NCI-H2196 (cell line): ENCODE measurements around the gene ATP6V0C.

ENCODE experiments used
- DNase-seq: peaks from one replicate; lab custom pipeline; 2025; ENCODE audit not compliant: unreplicated experiment; lab: John Stamatoyannopoulos, UW

ATP6V0C gene

DNA sequence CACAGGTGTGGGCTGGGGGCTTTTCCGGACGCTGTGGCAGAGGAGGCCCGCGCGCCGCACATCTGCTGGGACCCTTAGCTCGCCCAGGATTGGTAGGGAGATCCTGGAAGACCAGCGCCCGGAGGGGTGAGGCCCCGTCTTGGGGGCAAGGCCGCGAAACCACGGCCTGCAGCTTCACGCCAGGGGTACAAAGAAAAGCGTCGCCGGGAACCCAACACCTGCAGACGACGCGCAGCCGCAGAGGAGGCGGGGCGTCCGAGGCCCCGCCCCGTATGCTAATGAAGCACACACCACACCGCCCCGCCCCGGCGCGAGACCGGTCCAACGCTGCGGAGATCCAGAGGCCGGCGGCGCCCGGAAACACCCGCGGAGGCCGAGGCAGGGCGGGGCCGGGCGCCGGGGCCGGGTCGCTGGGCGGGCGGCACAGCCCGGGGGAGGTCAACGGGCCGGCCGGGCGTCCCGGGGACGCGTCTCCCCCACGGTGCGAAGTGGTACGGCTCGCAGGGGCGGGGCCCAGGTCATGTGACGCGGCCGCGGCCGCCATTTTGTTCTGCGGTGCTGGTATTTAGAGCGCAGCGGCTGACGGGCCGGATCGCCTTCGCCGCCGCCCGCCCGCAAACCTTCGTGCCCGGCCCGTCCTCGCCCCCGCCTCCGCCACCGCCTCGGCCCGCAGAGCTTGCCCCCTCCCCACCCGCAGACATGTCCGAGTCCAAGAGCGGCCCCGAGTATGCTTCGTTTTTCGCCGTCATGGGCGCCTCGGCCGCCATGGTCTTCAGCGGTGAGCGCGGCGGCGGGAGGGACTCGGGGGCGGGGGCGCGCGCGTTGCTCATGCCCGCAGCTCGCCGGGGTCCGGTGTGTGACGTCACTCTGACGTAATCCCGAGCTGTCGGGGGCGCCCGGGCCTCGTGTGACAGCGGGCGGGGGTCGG lies at the start of gene ATP6V0C:
Gene ATP6V0C (plus strand): TSS at position 548 of the 928 bp plus-strand sequence. CDS start 152 bp downstream, at position 700.
- DNase-seq, result peak; percentile 94

GRCh38 chr16:2464333-2464732 lies 49.4 kb upstream of the ATP6V0C start:
- DNase-seq, result no peak

GRCh38 chr16:2465653-2466415 lies 47.9 kb upstream of the ATP6V0C start:
- DNase-seq, result no peak

DNA sequence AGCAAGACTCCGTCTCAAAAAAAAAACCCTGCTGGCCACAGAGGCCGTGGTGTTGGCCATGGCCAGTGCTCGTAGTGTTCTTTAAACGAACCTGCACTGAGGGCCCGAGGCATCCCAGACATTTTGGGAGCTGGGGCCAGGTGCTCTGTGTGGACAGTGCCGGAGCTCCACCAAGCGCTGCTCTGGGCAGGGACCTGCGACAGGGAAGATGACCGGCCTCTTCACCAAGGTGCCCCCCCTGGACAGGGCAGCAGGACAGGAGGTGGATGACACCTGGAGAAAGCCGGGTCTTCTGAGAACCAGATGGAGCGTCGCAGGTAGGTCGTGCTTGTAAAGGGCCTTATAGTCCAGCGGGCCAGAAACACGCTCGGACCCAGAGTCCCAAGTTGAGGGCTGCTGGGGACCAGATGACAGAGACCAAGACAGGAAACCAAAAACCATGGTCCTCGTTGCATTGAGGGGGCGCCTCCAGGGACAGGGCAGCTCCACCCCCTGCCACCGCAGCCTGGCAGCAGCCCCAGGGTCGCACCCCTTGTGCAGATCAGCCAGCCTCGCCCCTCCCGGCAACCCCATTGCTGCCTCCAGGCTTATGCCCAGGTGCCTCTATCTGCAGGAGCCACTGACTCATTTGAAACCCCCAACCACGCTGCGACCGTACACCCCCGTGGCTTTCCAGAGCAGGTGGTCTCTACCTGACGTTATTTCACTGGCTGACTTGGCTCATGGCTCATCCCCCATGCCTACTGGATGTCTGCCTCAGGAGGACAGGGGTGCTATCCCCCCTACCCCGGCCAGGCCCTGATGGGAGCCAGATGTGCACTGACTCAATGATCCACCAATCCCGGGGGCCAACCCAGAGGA lies 46.9 kb upstream of the ATP6V0C start:
- DNase-seq, result no peak

DNA sequence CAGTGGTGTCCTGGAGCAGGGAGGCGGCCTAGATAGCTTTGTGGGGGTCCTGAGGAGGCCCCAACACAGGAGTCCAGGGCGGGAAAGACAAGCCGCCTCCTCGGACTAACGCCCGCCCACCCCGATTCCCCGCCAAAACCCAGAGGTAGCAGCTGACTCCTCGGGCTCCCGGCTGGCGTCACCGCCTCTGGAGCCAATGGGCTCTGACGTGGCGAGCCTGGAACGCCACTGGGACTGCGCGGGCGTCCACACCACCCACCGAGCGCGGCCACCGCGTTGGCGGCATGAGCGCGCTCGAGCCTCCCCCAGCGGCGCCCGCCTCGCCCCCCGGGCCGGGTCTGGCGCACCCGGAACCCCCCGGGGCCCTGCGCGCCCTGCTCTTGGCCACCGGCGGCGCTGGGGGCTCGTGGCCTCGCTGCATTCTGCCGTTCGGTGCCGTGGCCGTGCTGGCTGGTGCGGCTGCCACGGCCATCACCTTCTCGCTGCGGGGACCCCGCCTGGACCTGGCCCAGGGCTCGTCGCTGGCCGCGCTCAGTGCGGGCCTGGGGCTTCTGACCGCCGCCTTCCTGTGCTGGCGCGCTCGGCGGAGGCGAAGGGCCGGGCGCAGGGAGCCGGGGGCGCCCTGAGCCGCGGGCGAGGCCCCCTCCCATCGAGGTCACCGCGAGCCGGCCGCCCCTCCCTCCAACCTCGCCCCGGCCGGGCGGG lies 46.1 kb upstream of the ATP6V0C start:
- peak; percentile 94 for DNase-seq

GRCh38 chr16:2468233-2468724 lies 45.5 kb upstream of the ATP6V0C start:
- peak; percentile 63 for DNase-seq

DNA sequence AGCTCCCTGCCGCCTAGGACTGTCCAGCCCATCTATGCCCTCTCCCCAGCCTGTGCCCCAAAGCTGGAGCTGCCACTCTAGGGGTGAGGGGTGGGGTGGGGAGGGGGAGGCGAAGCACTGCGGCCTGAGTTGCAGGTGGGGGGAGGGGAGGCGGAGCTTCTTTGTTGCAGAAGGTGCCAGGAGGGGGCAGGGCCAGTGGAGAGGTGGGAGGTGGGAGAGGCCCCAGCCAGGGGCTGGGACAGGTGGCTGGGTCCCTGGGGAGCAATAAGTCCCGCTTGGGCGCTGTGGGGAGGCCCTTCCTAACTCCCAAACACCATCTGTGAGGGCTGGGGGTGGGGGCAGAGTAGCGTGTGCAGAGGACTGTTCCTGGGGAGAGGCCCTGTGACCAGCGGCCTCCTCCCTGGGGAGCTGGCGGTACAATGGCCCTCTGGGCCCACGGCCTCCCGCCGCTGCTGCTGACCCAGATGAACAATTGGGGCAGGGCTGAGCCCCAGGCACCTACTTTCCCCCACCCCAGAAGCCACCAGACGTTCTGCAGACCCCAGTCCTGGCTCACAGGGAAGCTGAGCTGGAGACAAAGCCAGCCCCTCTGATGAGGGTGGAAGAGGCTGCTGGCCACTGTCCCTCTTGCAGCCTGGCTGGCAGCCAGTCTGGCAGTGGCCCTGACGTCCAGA lies 44.9 kb upstream of the ATP6V0C start:
- peak; percentile 81 for DNase-seq

DNA sequence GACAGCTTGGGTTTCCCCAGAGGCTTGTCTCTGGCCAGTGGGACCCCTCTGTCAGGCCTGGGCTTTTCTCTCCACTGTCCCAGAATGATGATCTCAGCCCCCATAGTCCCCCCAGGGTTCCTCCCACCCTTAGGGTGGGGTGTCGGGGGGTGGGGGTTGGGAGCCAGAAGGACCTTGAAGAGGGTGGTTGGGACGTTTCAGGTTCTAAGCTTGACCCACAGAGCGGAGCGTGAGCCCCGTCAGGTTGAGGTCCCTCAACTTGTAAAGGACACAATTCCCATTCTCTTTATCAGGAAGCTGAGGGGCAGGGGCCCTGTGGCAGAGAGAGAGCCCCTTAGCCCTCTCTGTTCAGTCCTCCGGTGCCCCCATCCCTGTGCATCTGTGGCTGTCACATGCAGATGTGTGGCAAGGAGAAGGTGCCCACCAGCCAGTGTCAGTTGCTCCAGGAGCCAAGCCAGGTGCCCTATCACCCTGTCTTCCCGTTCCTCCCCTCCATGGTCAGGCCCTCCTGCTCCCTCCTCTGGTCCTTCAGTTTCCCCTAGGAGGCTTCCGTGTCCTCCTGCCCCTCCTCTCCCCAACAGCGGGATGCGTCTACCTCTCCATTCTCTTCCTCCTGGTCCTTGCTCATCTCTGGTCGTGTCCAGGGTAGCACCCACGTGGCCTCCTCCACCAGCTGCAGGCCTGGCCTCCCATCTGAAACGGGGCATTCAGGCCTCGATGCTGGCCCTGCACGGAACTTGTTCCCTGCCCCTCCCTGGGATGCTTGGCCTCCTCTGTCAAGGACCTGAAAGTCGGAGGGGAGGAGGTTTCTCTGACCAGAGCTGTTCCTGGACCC lies 44.1 kb upstream of the ATP6V0C start:
- no peak for DNase-seq

DNA sequence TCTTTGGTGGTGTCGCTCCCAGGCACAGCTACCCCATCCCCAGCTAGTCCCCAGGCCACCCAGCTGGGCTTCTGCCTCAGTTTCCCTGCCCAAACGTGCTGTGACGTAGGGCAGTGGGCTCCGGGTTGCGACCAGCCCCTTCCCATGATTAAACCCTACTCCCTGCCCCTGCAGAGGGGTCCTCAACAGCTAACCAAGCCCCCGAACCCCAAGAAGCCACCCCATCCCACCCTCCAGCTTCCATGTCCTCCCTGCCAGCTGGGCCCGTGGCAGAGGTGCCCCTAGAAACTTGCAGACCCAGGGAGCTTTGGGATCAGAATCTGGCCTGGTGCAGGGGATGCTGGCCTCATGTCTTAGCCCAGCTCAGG lies 43.5 kb upstream of the ATP6V0C start:
- no peak for DNase-seq

DNA sequence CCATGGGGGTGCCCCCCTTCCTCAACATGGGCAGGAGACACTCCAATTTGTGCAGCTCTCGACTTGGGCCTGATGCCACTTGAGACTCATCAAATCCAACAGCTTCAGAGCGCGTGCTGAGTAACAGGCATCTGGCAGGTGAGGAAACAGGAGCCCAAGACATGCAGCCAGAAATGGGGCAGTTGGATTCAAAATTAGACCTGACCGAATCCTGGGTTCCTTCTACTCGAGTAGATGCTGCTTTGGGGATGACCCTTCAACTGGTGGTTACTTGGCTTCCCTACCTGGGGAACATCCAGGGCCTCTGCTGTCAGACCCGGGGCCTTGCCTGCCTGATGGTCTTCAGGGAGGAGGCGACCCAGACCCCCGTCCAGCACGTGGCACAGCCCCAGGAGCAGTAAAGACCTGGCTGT lies 43.1 kb upstream of the ATP6V0C start:
- DNase-seq, result peak; percentile 33

DNA sequence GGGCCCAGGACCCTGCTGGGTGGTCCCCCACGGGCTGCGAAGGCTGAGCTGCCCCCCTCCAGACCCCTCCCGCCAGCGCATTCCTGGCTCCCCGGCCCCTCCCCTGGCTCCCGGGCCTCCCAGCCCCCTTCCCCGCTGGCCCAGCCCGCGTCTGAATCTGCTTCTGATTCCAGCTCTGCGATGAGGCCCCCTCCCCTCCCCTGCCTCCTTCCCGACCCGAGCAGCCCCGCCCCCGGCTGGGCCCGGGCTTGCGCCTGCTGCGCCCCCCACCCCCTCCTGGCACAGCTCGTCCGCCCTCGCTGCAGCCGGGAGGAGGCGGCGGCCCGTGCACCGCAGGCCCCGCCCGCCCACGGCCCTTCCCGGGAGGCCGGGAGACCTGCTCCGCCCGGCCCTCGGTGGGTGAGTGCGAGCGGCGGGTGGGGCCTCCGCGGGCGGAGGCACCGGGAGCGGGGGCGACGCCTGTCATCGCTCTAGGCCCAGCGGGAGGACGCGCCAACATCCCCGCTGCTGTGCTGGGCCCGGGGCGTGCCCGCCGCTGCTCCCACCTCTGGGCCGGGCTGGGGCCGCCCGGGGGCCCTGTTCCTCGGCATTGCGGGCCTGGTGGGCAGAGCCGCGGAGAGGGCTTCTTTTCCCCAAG lies 42.6 kb upstream of the ATP6V0C start, which contains the start of gene NTN3:
Gene NTN3 (plus strand): TSS at position 282 of the 637 bp plus-strand sequence. CDS start 405 bp downstream, outside the sequence.
- no peak for DNase-seq

- DNase-seq, result no peak
Observed at GRCh38 chr16:2471653-2472487, 41.9 kb upstream of the ATP6V0C start.

GRCh38 chr16:2472488-2472864 lies 41.3 kb upstream of the ATP6V0C start:
- DNase-seq, result no peak

DNA sequence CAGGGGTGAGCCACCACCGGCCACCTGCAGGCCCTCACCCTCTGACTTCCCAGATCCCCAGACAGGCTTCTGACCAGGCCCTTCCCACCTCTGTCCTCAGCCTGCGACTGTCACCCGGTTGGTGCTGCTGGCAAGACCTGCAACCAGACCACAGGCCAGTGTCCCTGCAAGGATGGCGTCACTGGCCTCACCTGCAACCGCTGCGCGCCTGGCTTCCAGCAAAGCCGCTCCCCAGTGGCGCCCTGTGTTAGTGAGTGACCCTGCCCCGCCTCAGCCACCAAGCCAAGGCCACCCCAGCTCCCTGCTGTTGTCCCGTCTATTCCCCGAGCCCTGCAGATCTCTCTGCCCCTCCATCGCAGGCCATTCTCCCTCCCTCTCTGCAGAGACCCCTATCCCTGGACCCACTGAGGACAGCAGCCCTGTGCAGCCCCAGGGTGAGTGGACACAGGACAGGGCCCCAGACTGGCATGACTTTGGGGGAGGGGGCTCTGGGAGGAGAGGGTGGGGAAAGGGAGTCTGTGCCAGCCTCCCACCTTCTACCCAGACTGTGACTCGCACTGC lies 40.8 kb upstream of the ATP6V0C start:
- DNase-seq, result no peak

DNA sequence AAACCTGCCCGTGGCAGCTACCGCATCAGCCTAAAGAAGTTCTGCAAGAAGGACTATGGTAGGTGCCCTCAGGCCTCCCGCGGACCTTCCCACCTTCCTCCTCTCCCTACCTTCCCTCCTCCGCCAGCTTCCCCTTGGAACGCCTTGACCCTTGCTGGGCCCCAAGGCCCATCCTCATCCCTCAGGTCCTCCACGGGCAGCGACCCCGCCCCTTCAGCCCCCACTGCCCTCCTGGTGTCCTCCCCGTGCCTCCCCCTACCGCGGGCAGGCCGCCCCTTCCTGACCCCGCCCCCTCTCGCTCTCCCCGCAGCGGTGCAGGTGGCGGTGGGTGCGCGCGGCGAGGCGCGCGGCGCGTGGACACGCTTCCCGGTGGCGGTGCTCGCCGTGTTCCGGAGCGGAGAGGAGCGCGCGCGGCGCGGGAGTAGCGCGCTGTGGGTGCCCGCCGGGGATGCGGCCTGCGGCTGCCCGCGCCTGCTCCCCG lies 40.3 kb upstream of the ATP6V0C start:
- peak; percentile 34 for DNase-seq

GRCh38 chr16:2473999-2474876 lies 39.5 kb upstream of the ATP6V0C start:
- DNase-seq, result peak; percentile 51
